SK-N-SH (cell line): ENCODE results near the gene PTPRK. TPM values are rescaled to one million over a fixed set of nuclear protein-coding genes. Genes with fewer than 3 reads are reported as not detected.

ENCODE experiments used
- CTCF ChIA-PET: fragments of 300-600, 350-600 bp; formaldehyde crosslinking; extraction: SDS; loops from one replicate; lab custom pipeline; 2021; lab: Yijun Ruan, JAX
- POLR2A ChIA-PET: fragments of 350-600 bp; sonication (Branson Sonifier 250); formaldehyde crosslinking; extraction: SDS; loops from one replicate; lab custom pipeline; 2020; ENCODE audit warnings: antibody characterized with exemption, inconsistent platforms; lab: Yijun Ruan, JAX
- DNase-seq: peaks from one replicate; pipeline ENCODE4 v3.0.0; 2012
- H2AFZ ChIP-seq: fragments of 200-600 bp; sonication (generic); 2 replicates; pipeline ENCODE4 v1.8.1; 2016; ENCODE audit warnings: antibody characterized with exemption, mild to moderate bottlenecking, low read depth
- H3F3A ChIP-seq: fragments of 200-600 bp; sonication (generic); replicated peaks from 2 replicates; pipeline ENCODE3; 2016; ENCODE audit warnings: antibody characterized with exemption, mild to moderate bottlenecking; ENCODE audit not compliant: insufficient read depth
- H3K27ac ChIP-seq, 2 experiments: fragments of 200-500 bp in 1 of 2; fragments of 200-600 bp in 1 of 2; sonication (Bioruptor generic) in 1 of 2; sonication (generic), shearing (Covaris generic) in 1 of 2; 2 replicates each; pipeline versions ENCODE4 v1.5.1 to v1.6.1; 2014 to 2016; ENCODE audit warnings: low read depth in 2 of 2, inconsistent platforms in 1 of 2, low read length in 1 of 2, mild to moderate bottlenecking in 1 of 2, mixed read lengths in 1 of 2
- H3K27me3 ChIP-seq: fragments of 200-600 bp; sonication (generic), shearing (Covaris generic); 2 replicates; pipeline ENCODE4 v1.6.1; 2016; ENCODE audit warnings: mixed run types; ENCODE audit not compliant: insufficient read depth
- H3K36me3 ChIP-seq, 2 experiments: fragments of 200-500 bp in 1 of 2; fragments of 200-600 bp in 1 of 2; sonication (Bioruptor generic) in 1 of 2; sonication (generic) in 1 of 2; replicated peaks in 1 of 2; 2 replicates each; pipeline versions ENCODE3 to v1.5.1; 2014 to 2016; ENCODE audit warnings: low read length in 1 of 2, mild to moderate bottlenecking in 1 of 2; ENCODE audit not compliant: insufficient read depth in 2 of 2, control insufficient read depth in 1 of 2
- H3K4me1 ChIP-seq, 2 experiments: fragments of 200-500 bp in 1 of 2; fragments of 200-600 bp in 1 of 2; sonication (Bioruptor generic) in 1 of 2; sonication (generic), shearing (Covaris generic) in 1 of 2; 2 replicates each; pipeline versions ENCODE4 v1.5.1 to v1.6.1; 2014 to 2016; ENCODE audit warnings: low read depth in 1 of 2, low read length in 1 of 2, mixed run types in 1 of 2; ENCODE audit not compliant: insufficient read depth in 2 of 2, control insufficient read depth in 1 of 2
- H3K4me2 ChIP-seq: fragments of 200-600 bp; sonication (generic), shearing (Covaris generic); 2 replicates; pipeline ENCODE4 v1.6.1; 2017; ENCODE audit warnings: mixed run types
- H3K4me3 ChIP-seq, 2 experiments: fragments of 200-500 bp in 1 of 2; fragments of 200-600 bp in 1 of 2; sonication (Bioruptor generic) in 1 of 2; sonication (generic), shearing (Covaris generic) in 1 of 2; 2 replicates each; pipeline versions ENCODE4 v1.5.1 to v1.8.1; 2014 to 2016; ENCODE audit warnings: low read depth in 2 of 2, inconsistent platforms in 1 of 2, low read length in 1 of 2, mild to moderate bottlenecking in 1 of 2, mixed read lengths in 1 of 2, moderate library complexity in 1 of 2
- H3K79me2 ChIP-seq: fragments of 200-600 bp; sonication (generic); 2 replicates; pipeline ENCODE4 v1.8.1; 2017; ENCODE audit warnings: mild to moderate bottlenecking; ENCODE audit not compliant: insufficient read depth
- H3K9ac ChIP-seq: fragments of 200-600 bp; sonication (generic); 2 replicates; pipeline ENCODE4 v1.6.1; 2017; ENCODE audit warnings: mixed run types
- H3K9me2 ChIP-seq: fragments of 200-600 bp; sonication (generic); 2 replicates; pipeline ENCODE4 v1.6.1; 2017; ENCODE audit warnings: mixed run types
- H3K9me3 ChIP-seq: fragments of 200-600 bp; sonication (generic); 2 replicates; pipeline ENCODE4 v1.6.1; 2017; ENCODE audit warnings: mixed run types, mild to moderate bottlenecking, moderate library complexity
- H4K20me1 ChIP-seq: fragments of 200-600 bp; sonication (generic); 2 replicates; pipeline ENCODE4 v1.6.1; 2017; ENCODE audit warnings: mild to moderate bottlenecking, mixed run types; ENCODE audit not compliant: insufficient read depth
- CTCF ChIP-seq: fragments of 200-600 bp; sonication (generic); IDR thresholded peaks from 2 replicates; pipeline ENCODE4 v1.6.1; 2017; ENCODE audit warnings: antibody characterized with exemption, mild to moderate bottlenecking, moderate library complexity
- EP300 ChIP-seq, 2 experiments: IDR thresholded peaks; 2 replicates each; pipeline versions ENCODE4 v1.4.0 to v1.6.1; 2012; ENCODE audit warnings: borderline replicate concordance in 1 of 2, low read depth in 1 of 2, low read length in 1 of 2
- GABPA ChIP-seq: IDR thresholded peaks from 2 replicates; pipeline ENCODE4 v1.4.0; 2012; ENCODE audit warnings: low read depth, mild to moderate bottlenecking
- GATA2 ChIP-seq: sonication (generic); formaldehyde crosslinking; IDR thresholded peaks from 2 replicates; pipeline ENCODE4 v1.5.0; 2020; ENCODE audit warnings: mild to moderate bottlenecking, missing genetic modification reagents
- MAX ChIP-seq: IDR thresholded peaks from 2 replicates; pipeline ENCODE4 v1.4.0; 2012; ENCODE audit warnings: low read depth
- NRF1 ChIP-seq: IDR thresholded peaks from 2 replicates; pipeline ENCODE4 v1.6.1; 2012; ENCODE audit warnings: low read depth, mild to moderate bottlenecking, low read length
- RFX5 ChIP-seq: IDR thresholded peaks from 2 replicates; pipeline ENCODE4 v1.6.1; 2012; ENCODE audit warnings: mild to moderate bottlenecking, improper control_type of control experiment, low read length
- TCF12 ChIP-seq: IDR thresholded peaks from 2 replicates; pipeline ENCODE4 v1.4.0; 2012
- TEAD4 ChIP-seq: IDR thresholded peaks from 2 replicates; pipeline ENCODE4 v1.4.0; 2012; ENCODE audit warnings: mild to moderate bottlenecking, borderline replicate concordance; ENCODE audit not compliant: insufficient read depth
- USF1 ChIP-seq: IDR thresholded peaks from 2 replicates; pipeline ENCODE4 v1.4.0; 2012; ENCODE audit warnings: low read depth, borderline replicate concordance
- WGBS: methylation state at CpG from one replicate; pipeline ENCODE4 v1.1.6; 2017; ENCODE audit warnings: low lambda C conversion rate; 5-methylcytosine and 5-hydroxymethylcytosine counted together
- polyA plus RNA-seq, 3 experiments: library from polyadenylated mRNA; depleted of rRNA; stranded (reverse); fragments of >200 nt; gene quantifications; 2 replicates each; pipeline ENCODE4 v1.2.3, GENCODE V29; 2012

Gene PTPRK
- polyA plus RNA-seq, 1 of the 3 experiments (the other 2 are of a cell fraction), result 9.5 TPM

GRCh38 chr6:128036808-128037570 lies 483.4 kb downstream of the PTPRK start:
- no peaks in the 10 kb centered on the region for H3F3A ChIP-seq
- DNase-seq, result no peak
- no peaks in the 10 kb centered on the region for H3K79me2 ChIP-seq
- ChIA-PET CTCF (no interaction called here), POLR2A (no interaction called here)
- no peak for TF ChIP-seq RFX5
- TF ChIP-seq USF1, result no peak
- TF ChIP-seq MAX, result no peak
- no peak for TF ChIP-seq TCF12
- no peak for TF ChIP-seq GABPA
- no peak for TF ChIP-seq NRF1
- H3K9me2 ChIP-seq, result no peaks in the 10 kb centered on the region
- 86% methylated on average over 7 of the region's 7 CpGs for WGBS
- H3K4me3 ChIP-seq, result no peak overlapping the region
- no peak overlapping the region for H2AFZ ChIP-seq
- no peak overlapping the region for H3K9ac ChIP-seq
- H3K9me3 ChIP-seq, result no peaks in the 10 kb centered on the region
- no peaks in the 10 kb centered on the region for H4K20me1 ChIP-seq
- H3K4me2 ChIP-seq, result no peak overlapping the region
- peaks cover 0 to 5% of the 10 kb centered on the region in 2 experiments for H3K36me3 ChIP-seq
- no peak overlapping the region for H3K27ac ChIP-seq
- no peaks in the 10 kb centered on the region for H3K27me3 ChIP-seq
- peaks cover 0 to 6% of the 10 kb centered on the region in 2 experiments; a peak in 2 of 4 replicates for H3K4me1 ChIP-seq

GRCh38 chr6:128033156-128033555 lies 487.2 kb downstream of the PTPRK start:
- H3K27me3 ChIP-seq, result no peaks in the 10 kb centered on the region
- H3F3A ChIP-seq, result no peaks in the 10 kb centered on the region
- CTCF ChIA-PET, result no interaction called here
- H3K4me2 ChIP-seq, result no peak overlapping the region
- no peaks in the 10 kb centered on the region for H4K20me1 ChIP-seq
- no peaks in the 10 kb centered on the region for H3K36me3 ChIP-seq
- WGBS, result 67% methylated on average over 2 of the region's 2 CpGs
- H3K9ac ChIP-seq, result no peak overlapping the region
- H3K27ac ChIP-seq, result no peak overlapping the region
- TF ChIP-seq GATA2 (CRISPR knock-in tag) (no peak), TCF12 (no peak), CTCF (no peak), TEAD4 (no peak), EP300 (IDR thresholded peaks at IDR 0.05; ENCODE audit: borderline replicate concordance in 1 of 2, low read depth in 1 of 2, low read length in 1 of 2) (no peak)
- TF ChIP-seq, all 33 proteins: peak for 0
- Histone ChIP-seq H3K9me2 (no peaks in the 10 kb centered on the region), H3K9me3 (no peaks in the 10 kb centered on the region), H3K79me2 (no peaks in the 10 kb centered on the region), H3K4me1 (peaks cover 0 to 6% of the 10 kb centered on the region in 2 experiments; a peak in 1 of 4 replicates), H3K4me3 (no peak overlapping the region), H2AFZ (no peak overlapping the region)
- no peak for DNase-seq
- POLR2A ChIA-PET, result no interaction called here
